ENCODE measurements around the gene PTPRN2. TPM values are rescaled to one million over a fixed set of nuclear protein-coding genes. Genes with fewer than 3 reads are reported as not detected.

PTPRN2 gene
- polyA plus RNA-seq, 1 experiment: 0.31 TPM

DNA sequence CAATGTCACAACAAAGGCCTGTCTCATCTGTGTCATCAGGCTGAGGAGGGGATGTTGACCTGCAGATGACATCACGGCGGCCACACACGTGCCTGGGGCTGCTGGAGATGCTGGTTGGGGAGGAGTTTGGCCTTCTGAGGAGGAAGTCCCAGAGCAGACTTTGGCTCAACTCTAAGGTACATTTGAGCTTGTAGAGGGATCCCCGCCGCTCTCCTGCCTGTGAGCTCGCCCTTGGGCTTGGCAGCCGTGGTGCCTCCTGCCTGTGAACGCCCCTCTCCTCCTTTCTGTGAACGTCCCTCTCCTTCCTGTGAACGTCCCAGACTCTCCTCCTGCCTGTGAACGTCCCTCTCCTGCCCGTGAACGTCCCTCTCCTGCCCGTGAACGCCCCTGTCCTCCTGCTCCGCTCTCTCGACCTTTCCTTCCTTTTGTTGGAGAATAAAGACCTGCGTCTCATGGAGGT is 1074.4 kb downstream of the PTPRN2 start:
- no peak for DNase-seq (ENCODE audit: low read depth)
- TF ChIP-seq, protein P1, sequence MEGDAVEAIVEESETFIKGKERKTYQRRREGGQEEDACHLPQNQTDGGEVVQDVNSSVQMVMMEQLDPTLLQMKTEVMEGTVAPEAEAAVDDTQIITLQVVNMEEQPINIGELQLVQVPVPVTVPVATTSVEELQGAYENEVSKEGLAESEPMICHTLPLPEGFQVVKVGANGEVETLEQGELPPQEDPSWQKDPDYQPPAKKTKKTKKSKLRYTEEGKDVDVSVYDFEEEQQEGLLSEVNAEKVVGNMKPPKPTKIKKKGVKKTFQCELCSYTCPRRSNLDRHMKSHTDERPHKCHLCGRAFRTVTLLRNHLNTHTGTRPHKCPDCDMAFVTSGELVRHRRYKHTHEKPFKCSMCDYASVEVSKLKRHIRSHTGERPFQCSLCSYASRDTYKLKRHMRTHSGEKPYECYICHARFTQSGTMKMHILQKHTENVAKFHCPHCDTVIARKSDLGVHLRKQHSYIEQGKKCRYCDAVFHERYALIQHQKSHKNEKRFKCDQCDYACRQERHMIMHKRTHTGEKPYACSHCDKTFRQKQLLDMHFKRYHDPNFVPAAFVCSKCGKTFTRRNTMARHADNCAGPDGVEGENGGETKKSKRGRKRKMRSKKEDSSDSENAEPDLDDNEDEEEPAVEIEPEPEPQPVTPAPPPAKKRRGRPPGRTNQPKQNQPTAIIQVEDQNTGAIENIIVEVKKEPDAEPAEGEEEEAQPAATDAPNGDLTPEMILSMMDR (IDR thresholded peaks at IDR 0.05; ENCODE audit: insufficient read depth, low read depth, low read length): no peak
- Histone ChIP-seq H3K4me3 (ENCODE audit: low read depth, low read length) (no peak overlapping the region), H3K36me3 (ENCODE audit: control insufficient read depth, insufficient read depth, low read length) (no peaks in the 10 kb centered on the region), H3K27me3 (ENCODE audit: control insufficient read depth, insufficient read depth, low read length) (no peaks in the 10 kb centered on the region)
- ChIA-PET POLR2A (no interaction called here), CTCF (no interaction called here)

DNA sequence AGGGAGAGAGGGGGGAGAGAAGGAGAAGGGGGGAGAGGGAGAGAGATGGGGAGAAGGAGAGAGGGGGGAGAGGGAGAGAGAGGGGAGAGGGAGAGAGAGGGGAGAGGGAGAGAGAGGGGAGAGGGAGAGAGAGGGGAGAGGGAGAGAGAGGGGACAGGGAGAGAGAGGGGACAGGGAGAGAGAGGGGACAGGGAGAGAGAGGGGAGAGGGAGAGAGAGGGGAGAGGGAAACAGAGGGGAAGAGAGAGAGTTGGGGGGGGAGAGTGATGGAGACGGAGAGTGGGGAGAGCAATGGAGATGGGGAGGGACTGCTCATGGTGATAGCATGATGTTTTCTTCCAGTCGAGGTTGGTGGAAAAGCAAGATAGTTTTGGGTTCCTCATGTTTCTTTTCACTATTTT is 1078.4 kb downstream of the PTPRN2 start:
- TF ChIP-seq, protein P1 (IDR thresholded peaks at IDR 0.05; ENCODE audit: insufficient read depth, low read depth, low read length): no peak
- CTCF ChIA-PET: no interaction called here
- Histone ChIP-seq H3K36me3 (ENCODE audit: control insufficient read depth, insufficient read depth, low read length) (no peaks in the 10 kb centered on the region), H3K4me3 (ENCODE audit: low read depth, low read length) (no peak overlapping the region), H3K27me3 (ENCODE audit: control insufficient read depth, insufficient read depth, low read length) (no peaks in the 10 kb centered on the region)
- POLR2A ChIA-PET: no interaction called here
- no peak for DNase-seq (ENCODE audit: low read depth)

DNA sequence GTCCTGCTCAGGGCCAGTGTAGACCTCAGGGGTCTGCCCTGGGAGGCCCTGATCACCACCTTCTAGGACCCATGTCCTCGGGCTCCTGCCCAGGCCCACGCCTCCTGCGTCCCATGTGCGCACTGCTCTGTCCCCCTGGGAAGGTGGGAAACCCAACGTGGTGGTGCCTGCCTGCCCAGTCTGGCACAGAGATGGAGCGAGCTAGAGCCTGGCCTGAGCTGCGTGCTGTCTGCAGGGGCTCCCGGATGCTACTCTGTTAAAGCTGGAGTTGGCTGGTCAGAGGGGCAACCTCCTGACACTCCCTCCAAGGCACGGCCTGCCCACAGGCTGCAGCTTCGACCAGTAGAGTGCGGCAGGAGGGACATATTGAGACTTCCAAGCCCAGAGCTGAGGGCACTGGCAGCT is 1079.1 kb downstream of the PTPRN2 start:
- TF ChIP-seq, protein P1 (IDR thresholded peaks at IDR 0.05; ENCODE audit: insufficient read depth, low read depth, low read length): no peak
- Histone ChIP-seq H3K36me3 (ENCODE audit: control insufficient read depth, insufficient read depth, low read length) (no peaks in the 10 kb centered on the region), H3K4me3 (ENCODE audit: low read depth, low read length) (no peak overlapping the region), H3K27me3 (ENCODE audit: control insufficient read depth, insufficient read depth, low read length) (no peaks in the 10 kb centered on the region)
- ChIA-PET CTCF (no interaction called here), POLR2A (no interaction called here)
- DNase-seq (ENCODE audit: low read depth): no peak

DNA sequence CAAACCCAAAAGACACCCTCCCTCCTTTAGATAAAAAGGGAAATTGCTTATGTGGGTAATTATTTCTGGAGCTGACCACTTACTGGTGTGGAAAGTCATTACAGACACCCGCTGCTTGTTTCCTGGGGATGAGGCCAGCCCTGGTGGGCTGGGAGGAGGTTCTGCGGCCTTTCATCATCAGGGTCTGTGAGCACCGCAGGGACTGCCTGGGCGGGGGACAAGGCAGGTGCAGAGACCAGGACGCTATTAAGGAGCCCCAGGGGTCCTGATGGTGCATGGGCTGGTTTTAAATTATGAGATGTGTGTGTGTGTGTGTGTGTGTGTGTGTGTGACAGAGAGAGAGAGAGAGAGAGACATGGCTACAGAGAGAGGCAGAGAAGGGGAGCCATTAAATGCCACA is 1079.6 kb downstream of the PTPRN2 start:
- Histone ChIP-seq H3K4me3 (ENCODE audit: low read depth, low read length) (no peak overlapping the region), H3K36me3 (ENCODE audit: control insufficient read depth, insufficient read depth, low read length) (no peaks in the 10 kb centered on the region), H3K27me3 (ENCODE audit: control insufficient read depth, insufficient read depth, low read length) (no peaks in the 10 kb centered on the region)
- POLR2A ChIA-PET: no interaction called here
- TF ChIP-seq, protein P1 (IDR thresholded peaks at IDR 0.05; ENCODE audit: insufficient read depth, low read depth, low read length): no peak
- no peak for DNase-seq (ENCODE audit: low read depth)
- CTCF ChIA-PET: no interaction called here

DNA sequence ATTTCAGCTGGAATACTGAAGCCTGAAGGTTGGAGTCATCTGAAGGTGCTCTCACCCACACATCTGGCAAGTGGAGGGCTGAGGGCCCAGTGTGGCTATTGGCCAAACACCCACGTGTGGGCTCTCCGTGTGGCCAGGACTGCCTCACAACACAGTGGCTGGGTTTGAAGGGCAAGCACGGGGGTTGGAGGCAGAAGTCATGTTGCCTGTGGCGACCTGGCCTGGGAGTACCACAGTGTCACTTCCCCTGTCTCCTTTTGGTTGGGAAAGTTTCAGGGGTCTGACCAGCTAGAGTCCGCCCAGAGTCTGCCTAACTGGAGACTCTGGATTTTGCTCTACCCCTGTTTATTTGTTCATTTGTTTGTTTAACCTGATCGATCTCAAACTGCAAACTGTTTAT is 1081.4 kb downstream of the PTPRN2 start:
- TF ChIP-seq, protein P1 (IDR thresholded peaks at IDR 0.05; ENCODE audit: insufficient read depth, low read depth, low read length): no peak
- no peak overlapping the region for H3K4me3 ChIP-seq (ENCODE audit: low read depth, low read length)
- CTCF ChIA-PET: interaction anchor here (0.6 kb wide), 1 partner anchor 51 kb away, joined by 5 read pairs; no protein-coding TSS in a partner anchor
- H3K36me3 ChIP-seq (ENCODE audit: control insufficient read depth, insufficient read depth, low read length): no peaks in the 10 kb centered on the region
- DNase-seq (ENCODE audit: low read depth): no peak
- H3K27me3 ChIP-seq (ENCODE audit: control insufficient read depth, insufficient read depth, low read length): no peaks in the 10 kb centered on the region
- POLR2A ChIA-PET: no interaction called here

All from BJ (cell line).